CD4-positive, alpha-beta T cell treated with Interleukin-2 at 100 ng/mL for 4 hours (primary cell): ENCODE data around the gene PTPRT.

Experiments
- DNase-seq: peaks from one replicate; pipeline ENCODE4 v3.0.0-alpha.2; 2020; ENCODE audit warnings: low spot score

Gene PTPRT

GRCh38 chr20:42113236-42113635, 1076.5 kb downstream of the PTPRT start:
- no peak for DNase-seq

GRCh38 chr20:42112161-42112560, 1077.5 kb downstream of the PTPRT start:
- no peak for DNase-seq

DNA sequence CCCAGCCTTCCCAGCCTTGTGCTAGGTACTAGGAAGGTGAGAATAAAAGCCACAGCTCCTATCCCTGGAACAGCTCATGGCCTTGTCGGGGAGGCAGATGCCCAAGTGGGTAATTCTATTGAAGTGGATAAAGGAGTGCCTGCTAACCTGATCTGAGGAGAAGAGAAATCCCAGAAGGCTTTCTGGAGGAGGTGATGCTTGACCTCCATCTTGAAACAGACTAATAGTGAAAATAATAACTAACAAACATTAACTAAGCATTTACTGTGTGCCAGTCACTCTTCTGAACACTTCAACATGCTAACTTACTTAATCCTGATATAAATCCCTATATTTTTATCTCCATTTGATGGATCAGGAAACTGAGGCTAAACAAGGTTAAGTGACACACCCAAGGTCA, 1078.4 kb downstream of the PTPRT start:
- DNase-seq, result no peak

GRCh38 chr20:42110301-42110700, 1079.4 kb downstream of the PTPRT start:
- DNase-seq, result no peak

DNA sequence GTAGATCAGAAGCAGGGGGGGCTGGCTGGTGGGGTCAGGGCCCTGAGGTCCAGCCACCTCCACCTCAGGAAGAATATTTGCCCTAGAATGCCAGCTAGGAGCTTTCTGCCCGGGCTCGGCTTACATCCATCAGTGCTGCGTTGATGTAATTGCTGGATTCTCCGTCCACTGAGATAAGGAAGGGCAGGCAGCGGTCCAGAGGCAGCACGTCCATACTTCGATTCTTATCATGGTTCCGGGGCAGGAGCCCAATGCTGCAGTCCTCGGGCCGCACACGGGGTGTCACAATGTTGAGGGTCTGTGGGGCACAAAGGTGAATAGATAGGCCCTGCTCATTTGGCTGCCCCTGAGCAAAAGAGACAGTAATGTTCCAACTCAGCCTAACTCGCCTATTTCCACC, 1087.7 kb downstream of the PTPRT start:
- no peak for DNase-seq

DNA sequence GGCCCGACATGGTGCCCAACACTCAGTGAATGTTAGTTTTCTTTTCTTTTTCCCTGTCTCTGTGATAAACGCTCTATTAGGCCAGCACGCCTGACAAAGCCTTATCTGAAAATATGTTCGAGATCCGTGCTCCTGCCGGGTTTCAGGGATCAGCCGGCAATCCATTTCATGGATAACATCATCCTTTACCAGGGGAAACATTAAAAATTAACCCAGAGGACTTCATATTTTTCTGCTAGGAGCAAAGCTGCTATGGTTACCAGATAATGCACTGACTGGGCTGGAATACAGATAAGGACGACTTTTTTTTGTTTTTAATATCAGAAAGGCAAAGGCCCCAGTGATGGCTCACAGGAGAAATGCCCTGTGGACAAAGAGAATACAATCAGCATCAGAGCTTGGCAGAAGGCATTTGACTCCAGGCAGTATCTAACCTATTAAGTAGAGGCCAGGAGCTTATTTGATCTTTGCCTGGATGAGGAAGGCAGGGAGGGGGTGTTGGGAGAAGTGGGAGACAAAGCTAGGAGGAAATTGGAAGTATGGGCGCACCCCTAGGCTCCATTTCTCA, 1089.5 kb downstream of the PTPRT start:
- DNase-seq, result no peak

GRCh38 chr20:42099101-42099500, 1090.6 kb downstream of the PTPRT start:
- no peak for DNase-seq

DNA sequence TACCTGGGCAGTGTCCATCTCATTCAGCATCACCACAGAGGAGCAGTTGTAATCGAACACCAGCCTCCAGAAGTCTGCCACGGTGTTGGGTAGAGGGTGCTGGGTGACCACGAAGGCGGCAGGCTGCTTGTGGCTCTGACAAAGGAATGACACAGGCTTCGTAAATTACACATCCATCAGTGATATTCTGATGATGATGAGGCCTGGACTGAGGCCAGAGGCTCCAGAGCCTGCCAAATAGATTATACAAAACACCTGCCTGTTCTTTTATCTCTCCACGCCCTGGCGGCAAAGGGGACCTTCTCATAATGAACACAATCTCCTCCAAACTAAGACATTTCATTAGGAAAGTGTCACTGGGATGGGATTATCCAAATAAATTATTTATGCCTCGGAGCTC, 1091.3 kb downstream of the PTPRT start:
- no peak for DNase-seq

DNA sequence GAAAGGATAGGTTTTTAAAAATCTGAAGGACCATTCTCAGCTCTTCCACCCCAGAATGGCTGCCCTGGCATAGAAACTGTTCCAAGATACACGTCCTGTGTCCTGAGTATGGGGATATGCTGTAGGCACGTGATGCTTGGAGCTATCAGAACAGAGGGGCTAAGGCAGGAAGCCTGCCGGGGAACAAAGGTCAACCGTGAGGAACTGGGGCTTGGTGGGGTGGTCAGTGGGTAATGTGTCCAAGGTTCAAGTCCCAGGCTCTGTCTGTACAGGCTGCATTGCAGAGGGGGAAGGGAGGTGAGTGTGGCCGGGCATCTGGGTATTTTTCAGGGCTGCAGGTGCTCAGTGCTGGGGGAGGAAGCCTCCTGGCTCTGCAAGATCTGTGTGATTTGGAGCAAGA, 1092.0 kb downstream of the PTPRT start:
- no peak for DNase-seq

DNA sequence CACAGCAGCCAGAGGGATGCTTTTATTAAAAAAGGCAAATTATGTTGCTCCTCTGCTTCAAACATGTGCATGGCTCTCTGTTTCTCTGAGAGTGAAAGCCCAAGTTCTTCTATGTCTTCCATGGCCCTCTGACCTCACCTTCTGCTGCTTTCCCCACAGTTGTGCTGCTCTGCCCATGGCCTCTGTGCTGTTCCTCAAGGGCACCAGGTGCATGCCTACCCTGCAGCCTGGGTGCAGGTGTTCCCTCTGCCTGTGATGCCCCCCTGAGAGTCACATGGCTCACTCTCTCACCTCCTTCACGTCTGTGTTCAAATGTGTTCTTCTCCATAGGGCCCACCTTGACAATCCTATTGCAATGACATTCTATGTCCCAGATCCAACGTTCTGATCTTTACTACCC, 1094.5 kb downstream of the PTPRT start:
- no peak for DNase-seq

GRCh38 chr20:42093542-42094440, 1095.9 kb downstream of the PTPRT start:
- DNase-seq, result no peak

DNA sequence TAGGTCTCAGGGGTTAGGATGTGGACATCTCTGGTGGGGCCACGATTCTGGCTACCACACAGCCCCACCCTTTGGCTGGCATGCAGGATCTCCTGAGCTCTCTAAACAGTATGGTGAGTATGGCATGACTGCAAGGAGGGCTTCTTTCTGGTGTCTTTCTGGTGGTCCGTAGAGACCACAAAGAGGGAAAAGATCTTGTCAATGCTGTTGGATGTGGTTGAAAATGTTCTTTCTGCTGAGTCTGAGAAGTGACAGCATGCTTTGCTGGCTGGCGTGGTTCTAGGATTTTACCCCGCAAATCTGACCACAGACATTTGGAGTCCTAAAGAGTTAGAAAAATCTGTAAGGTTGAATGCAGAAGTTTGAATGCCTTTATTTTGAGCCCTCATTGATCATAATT, 1096.7 kb downstream of the PTPRT start:
- DNase-seq, result no peak

DNA sequence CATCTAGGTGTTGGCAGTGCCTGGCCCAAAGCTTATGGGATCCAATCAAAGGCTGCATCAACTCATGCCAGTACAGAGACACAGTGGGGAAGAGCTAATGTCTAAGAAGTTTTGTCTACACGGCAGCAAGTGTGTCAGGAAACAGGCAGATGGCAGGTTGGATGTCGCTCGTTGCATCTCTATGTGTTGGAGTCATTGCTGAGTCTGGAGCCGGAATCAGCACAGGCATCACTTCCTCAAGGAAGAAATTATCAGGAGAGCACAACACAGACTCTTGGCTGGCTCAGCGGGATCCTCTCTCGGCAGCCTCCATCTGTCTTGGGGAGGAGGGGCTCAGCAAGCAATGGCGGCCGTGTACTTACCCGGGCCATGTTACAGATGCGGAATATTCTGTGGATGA, 1104.3 kb downstream of the PTPRT start:
- DNase-seq, result no peak

DNA sequence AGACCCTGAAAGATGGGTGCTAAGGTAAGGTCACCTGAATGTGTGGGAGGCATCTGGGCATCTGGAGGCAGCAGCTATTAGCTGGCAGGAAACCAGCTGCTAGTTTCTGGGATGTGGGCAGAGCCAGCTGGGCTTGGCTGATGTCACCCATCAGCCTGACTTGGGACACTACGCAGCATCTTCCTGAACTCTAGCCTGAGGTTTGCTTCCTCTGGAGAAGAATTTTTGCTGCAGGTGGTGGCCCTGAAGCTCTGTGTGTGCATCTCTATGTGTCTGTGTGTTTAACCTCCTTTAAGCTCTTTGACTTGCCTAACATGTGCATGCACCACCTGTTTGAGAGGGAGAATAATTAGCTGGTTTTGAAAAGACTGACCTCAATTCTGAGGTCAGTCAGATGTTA, 1106.4 kb downstream of the PTPRT start:
- no peak for DNase-seq

DNA sequence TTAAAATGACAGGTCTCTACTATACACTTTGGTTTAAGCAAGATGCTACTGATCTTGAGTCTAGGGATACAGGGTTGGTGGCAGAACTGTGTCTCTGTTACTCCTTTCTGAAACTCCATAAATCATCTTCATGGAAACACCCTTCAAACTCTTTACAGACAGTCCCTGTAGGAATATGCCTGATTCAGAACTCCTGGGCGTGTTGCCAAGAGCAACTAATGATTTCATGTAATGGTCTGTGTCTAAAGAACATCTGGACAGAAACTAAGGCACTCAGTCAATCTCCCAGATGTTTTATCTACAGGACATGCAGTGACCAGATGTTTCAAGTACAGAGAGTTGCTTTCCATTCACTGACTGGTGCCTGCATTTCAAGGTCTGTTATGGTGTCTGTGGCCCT, 1107.1 kb downstream of the PTPRT start:
- DNase-seq, result no peak

- DNase-seq, result no peak
Observed at GRCh38 chr20:42080956-42081355, 1108.8 kb downstream of the PTPRT start.

DNA sequence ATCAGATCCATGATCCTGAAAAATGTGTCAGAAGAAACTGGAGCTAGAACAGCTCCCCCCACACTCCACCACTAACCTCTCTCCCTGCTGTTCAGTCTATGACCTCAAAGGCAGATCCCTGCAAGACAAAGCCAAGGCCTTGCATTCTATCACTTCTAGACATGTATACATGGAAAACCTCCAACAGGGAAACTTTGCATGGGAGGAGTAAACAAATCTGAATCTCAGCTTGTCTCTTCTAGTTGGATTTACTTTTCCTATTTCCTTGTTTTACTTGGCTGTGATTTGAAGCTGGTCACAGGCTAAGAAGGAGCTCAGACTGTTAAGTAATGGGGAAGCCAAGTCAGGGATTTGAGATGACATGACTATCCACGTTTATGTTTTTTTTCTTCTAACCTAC, 1114.8 kb downstream of the PTPRT start:
- no peak for DNase-seq

DNA sequence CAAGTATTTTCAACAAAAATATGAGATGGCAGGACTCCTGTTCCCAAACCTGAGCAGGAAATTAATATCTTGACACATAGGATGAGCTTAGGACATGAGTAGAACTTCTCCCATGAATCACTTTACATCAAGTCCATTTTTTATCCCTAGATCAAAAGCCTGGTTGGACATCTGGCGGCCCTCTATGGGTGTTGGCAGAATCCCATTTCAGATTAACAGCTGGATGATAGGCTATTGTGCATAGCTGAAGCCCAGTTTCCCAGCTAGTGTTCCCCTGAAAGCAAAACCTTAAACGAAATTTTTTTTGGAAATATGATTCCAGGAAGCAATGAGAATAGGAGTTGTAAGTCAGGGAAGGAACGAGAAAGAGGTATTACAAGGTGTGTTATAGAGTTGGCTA, 1122.1 kb downstream of the PTPRT start:
- DNase-seq, result no peak

DNA sequence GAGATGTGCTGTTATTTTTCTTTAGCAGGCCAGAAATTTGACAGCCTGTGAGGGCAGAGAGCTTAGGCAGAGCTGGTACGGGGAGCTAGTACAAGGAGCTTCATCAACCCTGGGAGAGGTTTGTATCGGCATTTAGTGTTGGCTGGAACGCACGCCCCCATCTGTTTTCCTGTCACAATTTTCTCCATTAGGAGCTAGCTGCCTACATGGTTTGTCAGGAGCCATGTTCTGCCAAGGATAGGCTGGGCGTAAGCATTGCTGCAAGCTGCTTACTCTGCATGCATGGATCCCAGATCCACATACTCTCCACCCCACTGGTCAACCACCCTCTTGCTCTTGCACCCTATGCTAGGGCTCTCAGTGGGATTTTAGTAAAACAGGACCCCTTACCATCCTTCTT, 1122.5 kb downstream of the PTPRT start:
- DNase-seq, result no peak

GRCh38 chr20:42063141-42063540, 1126.6 kb downstream of the PTPRT start:
- no peak for DNase-seq

GRCh38 chr20:42053350-42053749, 1136.4 kb downstream of the PTPRT start:
- DNase-seq, result no peak

DNA sequence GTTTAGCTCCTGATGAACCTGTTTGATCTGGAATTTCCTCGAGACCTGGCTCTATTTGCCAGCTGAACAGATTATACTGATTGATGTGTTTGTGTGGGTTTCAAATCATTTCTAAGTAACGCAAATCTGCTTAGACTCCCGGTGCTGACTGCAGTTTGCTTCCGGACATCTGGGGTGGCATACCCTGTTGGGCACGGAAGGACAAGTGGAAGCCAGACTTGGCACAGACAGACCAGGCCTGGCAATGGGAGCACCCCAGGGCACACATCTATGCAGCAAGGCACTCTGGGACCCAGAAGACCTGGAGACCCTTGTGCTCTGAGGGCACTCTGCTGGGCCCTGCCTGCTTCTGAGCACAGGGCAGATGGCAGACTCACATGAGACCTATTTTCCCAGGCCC, 1137.8 kb downstream of the PTPRT start:
- no peak for DNase-seq

GRCh38 chr20:42046371-42047085, 1143.2 kb downstream of the PTPRT start:
- no peak for DNase-seq
